HCT116 (cell line): Measurements from ENCODE around the gene HOXB1.

ENCODE experiments used
- CEBPB ChIP-seq: IDR thresholded peaks from 2 replicates; pipeline ENCODE4 v1.6.1; 2012; ENCODE audit warnings: low read depth
- CTCF ChIP-seq, 3 experiments: fragments of 200-600 bp in 1 of 3; sonication (generic) in 1 of 3; IDR thresholded peaks in 2 of 3; conservative IDR thresholded peaks in 1 of 3; 2 replicates each; pipeline ENCODE4 v1.5.1; 2012 to 2017; ENCODE audit warnings: low read depth in 2 of 3, low read length in 2 of 3, antibody characterized with exemption in 1 of 3, borderline replicate concordance in 1 of 3, control low read depth in 1 of 3, mild to moderate bottlenecking in 1 of 3, mixed read lengths in 1 of 3, mixed run types in 1 of 3, moderate library complexity in 1 of 3; ENCODE audit not compliant: insufficient read depth in 1 of 3
- EGR1 ChIP-seq: IDR thresholded peaks from 2 replicates; pipeline ENCODE4 v1.6.1; 2012; ENCODE audit warnings: low read depth
- ELF1 ChIP-seq: IDR thresholded peaks from 2 replicates; pipeline ENCODE4 v1.6.1; 2012; ENCODE audit warnings: low read depth, borderline replicate concordance
- EZH2 ChIP-seq: fragments of 200-600 bp; sonication (generic); IDR thresholded peaks from 2 replicates; pipeline ENCODE4 v1.6.1; 2017; ENCODE audit warnings: antibody characterized with exemption, mixed run types
- EZH2phosphoT487 ChIP-seq: fragments of 200-600 bp; IDR thresholded peaks from 2 replicates; pipeline ENCODE4 v1.6.1; 2018; ENCODE audit warnings: antibody characterized with exemption, borderline replicate concordance
- MAX ChIP-seq: IDR thresholded peaks from 2 replicates; pipeline ENCODE4 v1.6.1; 2012
- POLR2A ChIP-seq: IDR thresholded peaks from 2 replicates; pipeline ENCODE4 v1.7.0; 2011; ENCODE audit warnings: borderline replicate concordance; ENCODE audit not compliant: insufficient read depth, insufficient read length; ENCODE audit errors: extremely low read depth
- POLR2AphosphoS5 ChIP-seq: IDR thresholded peaks from 2 replicates; pipeline ENCODE4 v1.6.1; 2011; ENCODE audit warnings: mild to moderate bottlenecking, low read depth, low read length, moderate library complexity
- RAD21 ChIP-seq: IDR thresholded peaks from 2 replicates; pipeline ENCODE4 v1.6.1; 2012; ENCODE audit warnings: low read depth, mild to moderate bottlenecking
- SIN3A ChIP-seq: IDR thresholded peaks from 2 replicates; pipeline ENCODE4 v1.6.1; 2012; ENCODE audit warnings: low read depth
- SP1 ChIP-seq: IDR thresholded peaks from 2 replicates; pipeline ENCODE4 v1.6.1; 2012; ENCODE audit warnings: low read depth
- YY1 ChIP-seq: IDR thresholded peaks from 2 replicates; pipeline ENCODE4 v1.6.1; 2011; ENCODE audit warnings: low read length, low read depth, moderate library complexity, mild to moderate bottlenecking; ENCODE audit not compliant: insufficient replicate concordance; ENCODE audit errors: extremely low read depth

GRCh38 chr17:48571826-48572417, 41.1 kb upstream of the HOXB1 start:
- TF ChIP-seq EZH2 (no peak), EGR1 (no peak), SIN3A (no peak), EZH2phosphoT487 (no peak), CTCF (IDR thresholded peaks at IDR 0.05 in 2 of 3, conservative IDR thresholded peaks at IDR 0.05 in 1 of 3; ENCODE audit: borderline replicate concordance in 1 of 3, insufficient read depth in 1 of 3, low read depth in 2 of 3, low read length in 2 of 3) (no peak), CEBPB (no peak), POLR2A (no peak), SP1 (no peak), POLR2AphosphoS5 (no peak), ELF1 (no peak), RAD21 (no peak), MAX (no peak), YY1 (no peak)
